AG04449 (cell line): ENCODE measurements around the gene ANO1.
"Not testable (repeated sequence)": the region's sequence is repeated elsewhere in the genome, so short reads cannot be mapped to it uniquely, and the experiment has no call there.

Experiments
- CTCF ChIA-PET: fragments of 350-600 bp; formaldehyde crosslinking; extraction: SDS; loops from one replicate; lab custom pipeline; 2021; ENCODE audit warnings: antibody characterized with exemption; lab: Yijun Ruan, JAX
- POLR2A ChIA-PET: fragments of 400-600, 350-600 bp; formaldehyde crosslinking; extraction: SDS; loops from one replicate; lab custom pipeline; 2020; ENCODE audit warnings: antibody characterized with exemption, inconsistent platforms; lab: Yijun Ruan, JAX
- DNase-seq: peaks from one replicate; pipeline ENCODE4 v3.0.0-alpha.2; 2010; ENCODE audit warnings: low read depth, low spot score
- H3K4me3 ChIP-seq: 2 replicates; pipeline ENCODE4 v1.5.1; 2011; ENCODE audit warnings: low read depth, mild to moderate bottlenecking, control low read depth, low read length
- CTCF ChIP-seq: IDR thresholded peaks from one replicate; pipeline ENCODE4 v1.5.1; 2011; ENCODE audit warnings: mild to moderate bottlenecking, moderate library complexity, low read length, control low read depth, inconsistent platforms; ENCODE audit not compliant: insufficient read depth; ENCODE audit errors: missing control alignments

ANO1 gene

GRCh38 chr11:70032470-70032795 is 45.7 kb upstream of the ANO1 start:
- DNase-seq, result no peak
- no peak for TF ChIP-seq CTCF
- CTCF ChIA-PET, result no interaction called here
- POLR2A ChIA-PET, result no interaction called here
- H3K4me3 ChIP-seq, result no peak overlapping the region

- POLR2A ChIA-PET, result no interaction called here
- H3K4me3 ChIP-seq, result no peak overlapping the region
- TF ChIP-seq CTCF, result no peak
- no peak for DNase-seq
- CTCF ChIA-PET, result no interaction called here
Observed at GRCh38 chr11:70032943-70033710, 45.0 kb upstream of the ANO1 start.

- CTCF ChIA-PET, result no interaction called here
- no peak for DNase-seq
- no peak overlapping the region for H3K4me3 ChIP-seq
- POLR2A ChIA-PET, result no interaction called here
- no peak for TF ChIP-seq CTCF
Observed at GRCh38 chr11:70033711-70034070, 44.4 kb upstream of the ANO1 start.

- CTCF ChIA-PET, result no interaction called here
- TF ChIP-seq CTCF, result no peak
- POLR2A ChIA-PET, result interaction anchor here (0.7 kb wide), 1 partner anchor 43 kb away, joined by 3 read pairs; no protein-coding TSS in a partner anchor
- H3K4me3 ChIP-seq, result no peak overlapping the region
- DNase-seq, result no peak
Observed at GRCh38 chr11:70034740-70035365, 43.3 kb upstream of the ANO1 start.

- DNase-seq, POLR2A ChIA-PET, CTCF ChIA-PET, H3K4me3 ChIP-seq: not testable (repeated sequence)
Observed at GRCh38 chr11:70035665-70036064, 42.5 kb upstream of the ANO1 start.

- POLR2A ChIA-PET, result no interaction called here
- no peak for DNase-seq
- CTCF ChIA-PET, result interaction anchor here (1.5 kb wide), 1 partner anchor 9 kb away, joined by 3 read pairs; no protein-coding TSS in a partner anchor
- no peak for TF ChIP-seq CTCF
- H3K4me3 ChIP-seq, result no peak overlapping the region
Observed at GRCh38 chr11:70036971-70037882, 40.9 kb upstream of the ANO1 start.
